GM19239 (cell line): Measurements from ENCODE around the gene CHRNA5.
A peak's percentile ranks its signal among the peaks of the same experiment; 100 is the strongest.
"Not testable (repeated sequence)": the region's sequence is repeated elsewhere in the genome, so short reads cannot be mapped to it uniquely, and the experiment has no call there.

ENCODE experiments used
- DNase-seq: peaks from one replicate; pipeline ENCODE4 v3.0.0; 2011; ENCODE audit warnings: low spot score; ENCODE audit not compliant: insufficient read length
- FAIRE-seq: peaks from 2 replicates; lab custom pipeline; 2011; peaks lifted over from hg19 to GRCh38; lab: Jason Lieb, UNC

CHRNA5 gene

DNA sequence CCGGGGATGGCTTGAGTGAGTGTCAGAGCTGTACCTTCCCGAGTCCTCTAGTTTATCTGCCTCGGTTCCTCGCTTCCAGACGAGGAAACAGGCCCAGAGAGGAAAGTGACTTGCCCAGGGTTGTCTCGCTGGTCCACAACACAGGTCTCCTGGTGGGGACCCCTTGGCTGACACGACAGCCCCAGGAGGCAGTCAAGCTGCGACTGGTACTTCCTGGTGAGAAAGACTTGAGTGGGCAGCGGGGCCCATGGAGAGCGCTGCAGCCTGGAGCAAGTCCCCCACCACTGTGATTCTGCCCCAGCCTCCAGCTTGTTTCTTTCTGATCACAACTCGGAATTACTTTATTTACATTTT is 600 bp upstream of the CHRNA5 start:
- no peak for FAIRE-seq
- DNase-seq = no peak

DNA sequence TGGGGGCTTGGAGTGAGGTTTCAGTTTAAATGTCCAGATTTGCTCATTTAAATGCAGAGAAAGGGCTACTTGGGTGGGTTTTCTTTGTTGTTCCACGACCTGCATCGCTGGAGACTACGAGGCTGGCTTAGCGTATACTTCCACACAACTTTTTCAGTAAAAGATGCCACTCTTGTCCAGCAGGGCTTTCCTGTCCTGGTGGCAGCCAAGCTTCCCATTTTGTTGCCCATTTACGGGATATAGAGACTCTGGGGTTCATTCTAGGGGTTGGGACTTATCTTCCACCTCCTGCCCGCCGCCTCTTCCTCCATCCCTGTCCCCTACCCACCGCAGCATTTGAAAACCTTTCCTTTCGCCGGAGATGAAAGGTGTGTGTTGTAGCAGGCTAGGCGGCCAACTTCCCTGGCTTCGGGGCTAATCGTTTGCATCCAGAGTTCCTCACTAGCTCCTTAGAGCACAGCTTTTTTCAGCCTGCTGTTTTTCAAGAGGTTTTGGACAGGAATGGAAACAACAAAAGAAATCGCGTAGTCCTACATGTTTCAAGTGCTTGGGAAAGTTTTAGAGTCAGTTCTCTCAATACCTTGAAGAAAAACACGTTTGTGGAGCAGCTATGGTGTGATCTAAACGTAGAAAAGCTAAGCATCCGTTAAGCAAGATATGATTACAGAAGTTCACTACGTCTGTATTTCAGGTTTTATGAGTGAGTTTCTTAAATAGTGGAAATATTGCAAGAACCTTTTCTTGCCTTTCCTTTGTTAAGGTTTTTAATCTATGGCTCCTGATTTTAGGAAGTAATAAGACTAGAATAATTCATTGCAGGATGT is 843 bp downstream of the CHRNA5 start:
- FAIRE-seq (peak; percentile 77), DNase-seq (peak; percentile 30)

DNA sequence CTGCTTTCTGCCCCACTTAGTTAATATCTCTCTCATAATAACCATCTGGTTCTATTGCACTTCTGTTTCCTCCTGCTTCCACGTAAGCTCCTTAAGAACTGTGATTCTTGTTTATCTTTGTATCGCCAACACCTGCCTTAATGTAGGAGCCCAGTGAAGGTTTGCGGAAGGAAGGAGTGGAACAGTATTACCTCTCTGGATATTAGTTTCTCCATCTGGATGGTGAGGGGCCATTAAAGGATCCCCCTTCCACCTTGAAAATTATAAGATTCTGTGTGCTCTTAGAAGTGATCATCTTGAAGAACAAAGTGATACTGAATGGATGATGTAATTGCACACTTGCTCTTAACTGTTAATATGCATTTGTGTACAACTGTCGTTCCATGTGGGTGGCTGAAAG is 2.2 kb downstream of the CHRNA5 start:
- no peak for FAIRE-seq
- DNase-seq = no peak

GRCh38 chr15:78570710-78571109 is 5.4 kb downstream of the CHRNA5 start:
- FAIRE-seq (no peak), DNase-seq (no peak)

GRCh38 chr15:78571382-78571781 is 6.1 kb downstream of the CHRNA5 start:
- no peak for DNase-seq
- FAIRE-seq = no peak

GRCh38 chr15:78573416-78573815 is 8.1 kb downstream of the CHRNA5 start:
- FAIRE-seq (no peak), DNase-seq (no peak)

GRCh38 chr15:78574944-78575343 is 9.6 kb downstream of the CHRNA5 start:
- FAIRE-seq (no peak), DNase-seq (no peak)

GRCh38 chr15:78597583-78597982 is 32.3 kb downstream of the CHRNA5 start:
- no peak for FAIRE-seq

DNA sequence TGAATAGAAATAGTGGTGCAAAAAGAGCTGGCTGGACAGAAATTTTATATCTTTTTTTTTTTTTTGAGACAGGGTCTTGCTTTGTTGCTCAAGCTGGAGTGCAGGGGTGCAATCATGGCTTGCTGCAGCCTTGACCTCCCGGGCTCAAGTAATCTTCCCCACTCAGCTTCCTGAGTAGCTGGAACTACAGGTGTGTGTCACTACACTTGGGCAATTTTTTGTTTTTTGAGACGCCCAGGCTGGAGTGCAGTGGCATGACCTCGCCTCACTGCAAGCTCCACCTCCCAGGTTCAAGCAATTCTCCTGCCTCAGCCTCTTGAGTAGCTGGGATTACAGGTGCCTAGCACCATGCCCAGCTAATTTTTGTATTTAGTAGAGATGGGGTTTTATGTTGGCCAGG is 33.0 kb downstream of the CHRNA5 start:
- FAIRE-seq = no peak

More at GRCh38 chr15:78597583-78597982, 32.3 kb downstream of the CHRNA5 start:
- no peak for DNase-seq

DNA sequence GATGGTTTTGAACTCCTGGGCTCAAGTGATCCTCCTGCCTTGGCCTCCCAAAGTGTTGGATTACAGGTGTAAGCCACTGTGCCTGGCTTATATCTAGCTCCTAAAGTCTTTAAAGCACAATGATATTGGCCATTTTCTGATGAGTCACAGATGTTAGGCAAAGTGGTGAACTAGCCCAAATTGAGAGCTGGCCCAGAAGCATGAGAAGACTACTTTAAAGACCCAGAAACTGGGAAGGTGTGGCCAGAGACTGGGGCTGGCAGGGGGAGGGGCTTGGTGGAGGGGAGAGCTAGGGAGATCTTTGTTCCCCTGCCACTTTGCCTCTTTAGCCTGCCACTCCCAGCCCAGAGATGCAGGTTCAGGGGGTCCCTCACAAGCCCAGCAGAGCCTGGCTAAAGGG is 33.9 kb downstream of the CHRNA5 start:
- no peak for DNase-seq
- FAIRE-seq = no peak

More for the DNA sequence above, 33.0 kb downstream of the CHRNA5 start:
- no peak for DNase-seq

DNA sequence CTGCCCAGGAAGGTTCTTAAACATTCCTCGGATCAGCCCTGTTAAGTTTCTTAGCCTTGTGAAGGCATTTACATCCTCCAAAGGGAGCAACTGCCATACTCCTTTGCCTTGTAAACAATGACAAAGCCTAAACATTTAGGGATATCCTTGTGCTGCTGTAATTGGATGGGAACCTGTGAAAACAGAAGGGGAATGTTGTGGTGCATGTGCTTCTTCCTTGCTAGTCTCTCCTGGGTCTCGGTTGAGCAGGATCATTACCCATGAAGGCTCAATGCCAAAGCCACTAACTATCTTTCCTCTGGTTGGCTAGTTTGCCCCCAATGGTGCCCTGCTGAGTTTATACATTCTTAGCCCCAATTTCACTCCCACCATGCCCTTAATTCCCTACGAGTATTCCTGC is 38.1 kb downstream of the CHRNA5 start:
- no peak for DNase-seq
- no peak for FAIRE-seq

GRCh38 chr15:78604420-78604819 is 39.1 kb downstream of the CHRNA5 start:
- FAIRE-seq (no peak), DNase-seq (no peak)

DNA sequence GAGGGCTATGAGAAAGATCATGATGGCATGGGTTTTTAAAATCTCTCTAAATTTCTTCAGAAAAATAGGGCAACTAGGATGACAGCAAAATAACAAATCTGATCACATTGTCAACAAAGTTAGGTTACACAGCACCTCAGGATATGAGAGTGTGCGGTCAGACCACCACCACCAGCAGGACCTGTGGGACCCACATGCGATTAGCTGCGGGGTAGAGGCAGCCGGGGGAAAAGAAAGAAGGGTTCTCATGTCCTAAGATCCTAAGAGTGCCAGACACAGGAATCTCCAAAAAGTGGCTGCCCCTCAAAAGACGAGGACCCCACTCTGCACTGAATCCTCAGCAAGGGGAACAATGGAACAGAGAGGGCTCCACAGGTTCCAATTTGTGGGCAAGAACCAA is 39.9 kb downstream of the CHRNA5 start:
- no peak for FAIRE-seq

GRCh38 chr15:78605680-78606079 is 40.4 kb downstream of the CHRNA5 start:
- FAIRE-seq (no peak), DNase-seq (no peak)

More for the DNA sequence above, 39.9 kb downstream of the CHRNA5 start:
- DNase-seq = no peak

DNA sequence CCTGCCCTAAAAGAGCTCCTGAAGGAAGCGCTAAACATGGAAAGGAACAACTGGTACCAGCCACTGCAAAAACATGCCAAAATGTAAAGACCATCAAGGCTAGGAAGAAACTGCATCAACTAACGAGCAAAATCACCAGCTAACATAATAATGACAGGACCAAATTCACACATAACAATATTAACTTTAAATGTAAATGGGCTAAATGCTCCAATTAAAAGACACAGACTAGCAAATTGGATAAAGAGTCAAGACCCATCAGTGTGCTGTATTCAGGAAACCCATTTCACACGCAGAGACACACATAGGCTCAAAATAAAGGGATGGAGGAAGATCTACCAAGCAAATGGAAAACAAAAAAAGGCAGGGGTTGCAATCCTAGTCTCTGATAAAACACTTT is 44.2 kb downstream of the CHRNA5 start:
- not testable (repeated sequence) for DNase-seq, FAIRE-seq

DNA sequence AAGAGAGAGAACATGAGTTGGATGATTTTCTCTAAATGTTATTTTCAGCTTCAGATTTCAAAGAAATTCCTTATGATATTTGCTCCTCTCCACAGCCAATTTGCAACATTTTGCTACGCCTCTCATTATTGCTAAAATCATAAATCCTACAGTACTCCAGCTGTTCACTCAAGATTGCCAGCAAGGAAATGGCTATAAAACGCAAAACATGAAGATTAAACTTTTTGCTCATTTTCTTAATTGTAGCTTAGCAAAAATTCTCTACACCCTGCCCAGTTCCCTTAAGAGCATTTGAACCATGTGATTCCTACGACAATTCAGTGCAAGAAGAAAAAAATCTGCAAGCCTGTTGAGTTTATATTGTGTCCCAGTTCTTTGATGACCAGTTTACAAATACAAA is 48.7 kb downstream of the CHRNA5 start:
- FAIRE-seq (no peak), DNase-seq (no peak)

DNA sequence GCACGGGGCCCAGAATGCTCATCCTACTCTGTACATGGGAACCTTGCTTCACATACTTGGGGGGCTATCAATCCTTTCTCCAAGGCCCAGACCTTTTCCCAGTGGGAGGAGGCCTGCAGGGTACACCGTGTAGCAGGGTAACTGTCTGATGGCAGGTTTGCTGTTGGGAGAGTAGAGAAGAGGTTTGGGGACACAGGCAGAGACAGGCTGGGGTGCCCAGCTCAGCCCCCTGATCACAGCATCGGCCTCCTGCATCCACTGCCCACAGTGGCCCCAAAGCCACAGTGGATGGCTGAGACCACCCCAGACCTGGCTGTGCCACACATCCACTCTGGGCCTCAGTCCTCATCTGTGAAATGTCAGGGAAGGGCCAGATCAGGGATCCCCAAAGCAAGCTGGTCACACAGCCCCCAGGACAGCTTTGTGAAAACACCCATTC is 49.9 kb downstream of the CHRNA5 start:
- FAIRE-seq (no peak), DNase-seq (no peak)

GRCh38 chr15:78616506-78616905 is 51.2 kb downstream of the CHRNA5 start:
- DNase-seq (no peak), FAIRE-seq (no peak)

DNA sequence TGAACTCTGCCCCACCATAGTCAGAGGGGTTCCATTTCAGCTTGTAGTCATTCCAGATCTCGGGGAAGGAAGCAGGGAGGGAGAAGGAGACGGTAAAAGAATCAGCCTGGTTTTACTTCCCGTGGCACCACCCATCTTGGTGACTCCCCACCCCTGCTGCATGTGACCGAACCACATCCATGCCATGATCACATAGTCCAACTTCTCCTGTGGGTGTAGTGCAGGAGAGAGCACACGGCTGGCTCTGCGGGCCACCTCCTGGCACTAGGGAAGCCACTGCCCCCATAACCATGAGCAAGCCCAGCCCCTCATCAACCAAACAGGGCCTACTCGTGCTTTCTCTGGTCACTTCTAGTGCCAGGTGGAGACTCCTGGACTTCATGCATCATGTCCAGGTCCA is 51.8 kb downstream of the CHRNA5 start:
- no peak for FAIRE-seq
- DNase-seq = no peak

GRCh38 chr15:78617516-78617915 is 52.2 kb downstream of the CHRNA5 start:
- FAIRE-seq (no peak), DNase-seq (no peak)

- no peak for FAIRE-seq
- no peak for DNase-seq
Measured at GRCh38 chr15:78618064-78618463, 52.7 kb downstream of the CHRNA5 start.

GRCh38 chr15:78618490-78618934 is 53.2 kb downstream of the CHRNA5 start:
- peak; percentile 90 for FAIRE-seq
- DNase-seq = peak; percentile 84
